ENCODE measurements around the gene JAKMIP3. TPM values are rescaled to one million over a fixed set of nuclear protein-coding genes. Genes with fewer than 3 reads are reported as not detected.

Gene JAKMIP3
- total RNA-seq, 1 donor from 2014 or later = 0.64 TPM

DNA sequence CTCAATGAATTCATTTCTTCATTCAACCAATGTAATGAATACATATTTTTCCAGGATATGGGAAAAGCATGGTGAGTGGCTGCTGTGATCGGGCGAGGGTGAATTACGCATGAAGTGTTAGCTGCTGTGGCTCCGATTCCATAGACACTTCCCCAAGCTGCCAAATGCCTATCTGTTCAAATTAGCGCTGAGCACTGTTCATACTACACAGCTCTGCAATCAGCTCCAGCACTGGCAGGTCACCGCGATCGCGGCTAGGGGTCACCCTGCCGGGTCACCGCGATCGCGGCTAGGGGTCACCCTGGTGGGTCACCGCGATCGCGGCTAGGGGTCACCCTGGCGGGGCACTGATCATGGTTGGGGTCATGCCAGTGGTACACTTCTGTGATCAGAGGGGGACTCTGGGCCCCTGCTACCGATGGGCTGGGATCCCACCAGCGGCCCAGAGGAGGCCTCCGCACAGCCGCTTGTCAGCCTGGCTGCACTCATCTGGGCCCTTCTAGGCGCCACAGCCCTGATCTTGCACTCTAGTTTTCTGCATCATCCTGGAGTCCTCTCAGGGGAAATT, 49.3 kb downstream of the JAKMIP3 start:
- Mint-ChIP-seq H3K4me3 (ENCODE audit: unreplicated experiment) (no peak overlapping the region), H3K27ac (ENCODE audit: unreplicated experiment) (peak overlapping the region; percentile 60), H3K4me1 (ENCODE audit: unreplicated experiment) (peaks cover 11% of the 10 kb centered on the region), H3K9me3 (ENCODE audit: unreplicated experiment) (no peaks in the 10 kb centered on the region), H3K36me3 (ENCODE audit: unreplicated experiment) (no peaks in the 10 kb centered on the region), H3K27me3 (ENCODE audit: unreplicated experiment) (peaks cover 14% of the 10 kb centered on the region)
- peak; percentile 82 for DNase-seq (ENCODE audit: extremely low spot score, unreplicated experiment)
- TF ChIP-seq CTCF (IDR thresholded peaks at IDR 0.05) = no peak

Other genes with a start within 250 kb of the JAKMIP3 start
- gene PPP2R2D, start 164.9 kb upstream of the JAKMIP3 start, total RNA-seq = 28.9 and 29.3 TPM in 2 replicates
- 29.2 and 31.6 TPM in 2 replicates for gene BNIP3, start 84.0 kb upstream of the JAKMIP3 start, total RNA-seq
- 33.8 and 34.7 TPM in 2 replicates for gene DPYSL4, start 121.0 kb downstream of the JAKMIP3 start, total RNA-seq
- gene STK32C, start 242.0 kb downstream of the JAKMIP3 start, total RNA-seq = 15.7 and 17.3 TPM in 2 replicates

Data from osteocyte (in vitro differentiated cells).